Liver (tissue), 3 donors: ENCODE measurements around the gene PPP1R12A.

Experiments used
- FOXA1 ChIP-seq: IDR thresholded peaks from 2 replicates; pipeline ENCODE4 v1.6.1; 2016; ENCODE audit warnings: antibody characterized with exemption
- GABPA ChIP-seq, 2 donors: IDR thresholded peaks in 1 of 2; conservative IDR thresholded peaks in 1 of 2; 2 replicates each; pipeline ENCODE4 v1.6.1; 2016; ENCODE audit warnings: antibody characterized with exemption in 2 of 2, mild to moderate bottlenecking in 1 of 2, moderate library complexity in 1 of 2
- RAD21 ChIP-seq, 2 donors: IDR thresholded peaks; 2 replicates each; pipeline ENCODE4 v1.6.1; 2016; ENCODE audit warnings: antibody characterized with exemption in 2 of 2, mild to moderate bottlenecking in 2 of 2
- SP1 ChIP-seq: IDR thresholded peaks from 2 replicates; pipeline ENCODE4 v1.6.1; 2018; ENCODE audit warnings: antibody characterized with exemption, mild to moderate bottlenecking
- TAF1 ChIP-seq: conservative IDR thresholded peaks from 2 replicates; pipeline ENCODE4 v1.6.1; 2016; ENCODE audit warnings: antibody characterized with exemption, mild to moderate bottlenecking
- TF ChIP-seq, protein P1 (sequence below): fragments of 150-350 bp; IDR thresholded peaks from 2 replicates; pipeline ENCODE4 v1.5.1; 2017; ENCODE audit warnings: improper control_type of control experiment, low read depth, low read length; ENCODE audit not compliant: missing input control
- TF ChIP-seq, protein P2 (sequence below): IDR thresholded peaks from 2 replicates; pipeline ENCODE4 v1.6.1; 2016; ENCODE audit warnings: antibody characterized with exemption, mild to moderate bottlenecking
- TF ChIP-seq, protein P3 (sequence below): IDR thresholded peaks from 2 replicates; pipeline ENCODE4 v1.6.1; 2016; ENCODE audit warnings: antibody characterized with exemption
- TF ChIP-seq, protein P4 (sequence below): IDR thresholded peaks from 2 replicates; pipeline ENCODE4 v1.6.1; 2016; ENCODE audit warnings: antibody characterized with exemption
- donor health status: healthy.
- donor health status: healthy.

DNA sequence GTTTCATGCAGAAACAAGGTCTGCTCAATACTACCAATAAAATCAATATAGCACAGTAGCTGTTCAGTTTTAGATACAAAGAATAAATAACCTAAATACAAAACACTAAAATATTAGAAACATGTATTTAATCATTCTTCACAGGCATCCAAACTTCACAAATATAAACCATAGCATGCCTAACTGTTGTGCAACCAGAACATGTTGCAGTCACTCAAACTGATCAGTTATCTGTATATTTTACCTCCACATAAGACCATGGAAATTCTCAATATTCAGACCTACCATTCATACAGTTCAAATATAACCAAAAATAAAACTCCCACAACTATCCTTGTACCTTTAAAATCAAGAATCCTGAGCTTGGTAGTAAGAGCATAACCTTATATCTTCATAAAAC, 161.0 kb downstream of the PPP1R12A start:
- no peak for TF ChIP-seq TAF1
- TF ChIP-seq, protein P1, sequence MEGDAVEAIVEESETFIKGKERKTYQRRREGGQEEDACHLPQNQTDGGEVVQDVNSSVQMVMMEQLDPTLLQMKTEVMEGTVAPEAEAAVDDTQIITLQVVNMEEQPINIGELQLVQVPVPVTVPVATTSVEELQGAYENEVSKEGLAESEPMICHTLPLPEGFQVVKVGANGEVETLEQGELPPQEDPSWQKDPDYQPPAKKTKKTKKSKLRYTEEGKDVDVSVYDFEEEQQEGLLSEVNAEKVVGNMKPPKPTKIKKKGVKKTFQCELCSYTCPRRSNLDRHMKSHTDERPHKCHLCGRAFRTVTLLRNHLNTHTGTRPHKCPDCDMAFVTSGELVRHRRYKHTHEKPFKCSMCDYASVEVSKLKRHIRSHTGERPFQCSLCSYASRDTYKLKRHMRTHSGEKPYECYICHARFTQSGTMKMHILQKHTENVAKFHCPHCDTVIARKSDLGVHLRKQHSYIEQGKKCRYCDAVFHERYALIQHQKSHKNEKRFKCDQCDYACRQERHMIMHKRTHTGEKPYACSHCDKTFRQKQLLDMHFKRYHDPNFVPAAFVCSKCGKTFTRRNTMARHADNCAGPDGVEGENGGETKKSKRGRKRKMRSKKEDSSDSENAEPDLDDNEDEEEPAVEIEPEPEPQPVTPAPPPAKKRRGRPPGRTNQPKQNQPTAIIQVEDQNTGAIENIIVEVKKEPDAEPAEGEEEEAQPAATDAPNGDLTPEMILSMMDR: no peak
- TF ChIP-seq, protein P2, sequence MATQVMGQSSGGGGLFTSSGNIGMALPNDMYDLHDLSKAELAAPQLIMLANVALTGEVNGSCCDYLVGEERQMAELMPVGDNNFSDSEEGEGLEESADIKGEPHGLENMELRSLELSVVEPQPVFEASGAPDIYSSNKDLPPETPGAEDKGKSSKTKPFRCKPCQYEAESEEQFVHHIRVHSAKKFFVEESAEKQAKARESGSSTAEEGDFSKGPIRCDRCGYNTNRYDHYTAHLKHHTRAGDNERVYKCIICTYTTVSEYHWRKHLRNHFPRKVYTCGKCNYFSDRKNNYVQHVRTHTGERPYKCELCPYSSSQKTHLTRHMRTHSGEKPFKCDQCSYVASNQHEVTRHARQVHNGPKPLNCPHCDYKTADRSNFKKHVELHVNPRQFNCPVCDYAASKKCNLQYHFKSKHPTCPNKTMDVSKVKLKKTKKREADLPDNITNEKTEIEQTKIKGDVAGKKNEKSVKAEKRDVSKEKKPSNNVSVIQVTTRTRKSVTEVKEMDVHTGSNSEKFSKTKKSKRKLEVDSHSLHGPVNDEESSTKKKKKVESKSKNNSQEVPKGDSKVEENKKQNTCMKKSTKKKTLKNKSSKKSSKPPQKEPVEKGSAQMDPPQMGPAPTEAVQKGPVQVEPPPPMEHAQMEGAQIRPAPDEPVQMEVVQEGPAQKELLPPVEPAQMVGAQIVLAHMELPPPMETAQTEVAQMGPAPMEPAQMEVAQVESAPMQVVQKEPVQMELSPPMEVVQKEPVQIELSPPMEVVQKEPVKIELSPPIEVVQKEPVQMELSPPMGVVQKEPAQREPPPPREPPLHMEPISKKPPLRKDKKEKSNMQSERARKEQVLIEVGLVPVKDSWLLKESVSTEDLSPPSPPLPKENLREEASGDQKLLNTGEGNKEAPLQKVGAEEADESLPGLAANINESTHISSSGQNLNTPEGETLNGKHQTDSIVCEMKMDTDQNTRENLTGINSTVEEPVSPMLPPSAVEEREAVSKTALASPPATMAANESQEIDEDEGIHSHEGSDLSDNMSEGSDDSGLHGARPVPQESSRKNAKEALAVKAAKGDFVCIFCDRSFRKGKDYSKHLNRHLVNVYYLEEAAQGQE: no peak
- TF ChIP-seq, protein P3, sequence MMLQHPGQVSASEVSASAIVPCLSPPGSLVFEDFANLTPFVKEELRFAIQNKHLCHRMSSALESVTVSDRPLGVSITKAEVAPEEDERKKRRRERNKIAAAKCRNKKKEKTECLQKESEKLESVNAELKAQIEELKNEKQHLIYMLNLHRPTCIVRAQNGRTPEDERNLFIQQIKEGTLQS: no peak
- no peak for TF ChIP-seq RAD21 (IDR thresholded peaks at IDR 0.05)
- no peak for TF ChIP-seq FOXA1
- no peak for TF ChIP-seq SP1
- TF ChIP-seq GABPA (IDR thresholded peaks at IDR 0.05 in 1 of 2, conservative IDR thresholded peaks at IDR 0.05 in 1 of 2): no peak
- TF ChIP-seq, protein P4, sequence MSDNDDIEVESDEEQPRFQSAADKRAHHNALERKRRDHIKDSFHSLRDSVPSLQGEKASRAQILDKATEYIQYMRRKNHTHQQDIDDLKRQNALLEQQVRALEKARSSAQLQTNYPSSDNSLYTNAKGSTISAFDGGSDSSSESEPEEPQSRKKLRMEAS: no peak
